RWPE2 (cell line): Measurements from ENCODE around the gene CELF2.
A peak's percentile ranks its signal among the peaks of the same experiment; 100 is the strongest.

Source experiments
- ATAC-seq: fragments of 200-7000 bp; cut with Tn5 transposase; 3 replicates; pipeline ENCODE4 v1.9.1; 2021; ENCODE audit warnings: low read depth
- DNase-seq: peaks from one replicate; pipeline ENCODE4 v3.0.0-alpha.2; 2020; ENCODE audit warnings: low spot score
- H3K27ac ChIP-seq: fragments of 450-650 bp; 2 replicates; pipeline ENCODE4 v1.5.1; 2017; ENCODE audit warnings: mild to moderate bottlenecking; ENCODE audit not compliant: poor library complexity, severe bottlenecking
- H3K27me3 ChIP-seq: fragments of 250-450 bp; sonication (Bioruptor Pico); 2 replicates; pipeline ENCODE4 v1.5.1; 2021; ENCODE audit warnings: mild to moderate bottlenecking, moderate library complexity; ENCODE audit not compliant: insufficient read depth, poor library complexity, severe bottlenecking
- H3K36me3 ChIP-seq: fragments of 250-450 bp; sonication (Bioruptor Pico); 2 replicates; pipeline ENCODE4 v1.5.1; 2020; ENCODE audit warnings: low read depth, mild to moderate bottlenecking, moderate library complexity
- H3K4me1 ChIP-seq: fragments of 250-450 bp; sonication (Bioruptor Pico); 2 replicates; pipeline ENCODE4 v1.5.1; 2021; ENCODE audit warnings: mild to moderate bottlenecking, moderate library complexity; ENCODE audit not compliant: insufficient read depth, poor library complexity, severe bottlenecking
- H3K4me3 ChIP-seq: fragments of 250-450 bp; sonication (Bioruptor Pico); 2 replicates; pipeline ENCODE4 v1.5.1; 2021; ENCODE audit warnings: mild to moderate bottlenecking, moderate library complexity; ENCODE audit not compliant: severe bottlenecking
- H3K9me3 ChIP-seq: fragments of 250-450 bp; sonication (Bioruptor Pico); 2 replicates; pipeline ENCODE4 v1.5.1; 2021; ENCODE audit warnings: mild to moderate bottlenecking, moderate library complexity; ENCODE audit not compliant: severe bottlenecking
- TF ChIP-seq, protein P1 (sequence below): fragments of 450-650 bp; IDR thresholded peaks from one replicate; pipeline ENCODE4 v1.5.1; 2017; ENCODE audit warnings: mild to moderate bottlenecking, moderate library complexity; ENCODE audit not compliant: poor library complexity, severe bottlenecking

Gene CELF2

DNA sequence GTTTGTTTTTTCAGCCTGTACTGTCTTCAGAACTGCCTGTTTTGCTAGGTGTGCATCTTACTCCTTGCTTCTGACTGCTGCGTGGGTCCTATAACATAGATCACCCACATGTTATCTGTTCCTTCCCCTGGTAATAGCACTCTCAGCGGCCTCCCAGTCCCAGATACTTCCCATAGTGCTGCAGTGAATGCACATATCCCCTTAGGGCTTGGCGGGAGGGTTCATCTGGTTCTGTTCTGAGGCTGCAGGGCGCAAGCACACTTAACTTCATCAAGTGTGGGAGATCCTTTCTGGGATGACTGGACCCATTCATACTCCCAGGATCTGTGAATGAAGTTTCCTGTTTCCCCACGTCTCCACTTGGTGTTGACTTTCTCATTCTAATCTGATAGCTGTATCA is 90.7 kb downstream of the CELF2 start:
- no peak for ATAC-seq
- no peak overlapping the region for H3K27ac ChIP-seq

DNA sequence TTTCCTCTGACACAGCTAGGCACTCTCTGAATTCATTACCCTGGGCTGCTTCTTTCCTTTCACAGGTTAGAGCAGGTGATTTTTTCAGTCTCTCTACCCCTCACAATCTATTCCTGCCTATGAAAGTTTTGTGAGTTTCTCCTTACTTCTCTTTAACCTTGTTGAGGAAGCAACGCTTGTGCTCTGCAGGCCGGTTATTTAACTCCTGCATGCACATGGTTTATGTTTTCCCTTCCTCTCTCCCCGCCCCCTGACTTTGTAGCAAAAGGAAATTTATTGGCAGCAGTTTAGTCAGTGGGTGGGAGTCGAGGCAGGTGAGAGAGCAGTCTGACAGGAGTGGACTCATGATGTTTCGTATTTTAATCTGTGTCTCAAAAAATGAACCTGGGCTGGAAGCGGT is 91.9 kb downstream of the CELF2 start:
- TF ChIP-seq, protein P1, sequence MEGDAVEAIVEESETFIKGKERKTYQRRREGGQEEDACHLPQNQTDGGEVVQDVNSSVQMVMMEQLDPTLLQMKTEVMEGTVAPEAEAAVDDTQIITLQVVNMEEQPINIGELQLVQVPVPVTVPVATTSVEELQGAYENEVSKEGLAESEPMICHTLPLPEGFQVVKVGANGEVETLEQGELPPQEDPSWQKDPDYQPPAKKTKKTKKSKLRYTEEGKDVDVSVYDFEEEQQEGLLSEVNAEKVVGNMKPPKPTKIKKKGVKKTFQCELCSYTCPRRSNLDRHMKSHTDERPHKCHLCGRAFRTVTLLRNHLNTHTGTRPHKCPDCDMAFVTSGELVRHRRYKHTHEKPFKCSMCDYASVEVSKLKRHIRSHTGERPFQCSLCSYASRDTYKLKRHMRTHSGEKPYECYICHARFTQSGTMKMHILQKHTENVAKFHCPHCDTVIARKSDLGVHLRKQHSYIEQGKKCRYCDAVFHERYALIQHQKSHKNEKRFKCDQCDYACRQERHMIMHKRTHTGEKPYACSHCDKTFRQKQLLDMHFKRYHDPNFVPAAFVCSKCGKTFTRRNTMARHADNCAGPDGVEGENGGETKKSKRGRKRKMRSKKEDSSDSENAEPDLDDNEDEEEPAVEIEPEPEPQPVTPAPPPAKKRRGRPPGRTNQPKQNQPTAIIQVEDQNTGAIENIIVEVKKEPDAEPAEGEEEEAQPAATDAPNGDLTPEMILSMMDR: no peak
- H3K9me3 ChIP-seq: no peaks in the 10 kb centered on the region
- no peaks in the 10 kb centered on the region for H3K27me3 ChIP-seq
- no peak overlapping the region for H3K27ac ChIP-seq
- DNase-seq (no peak), ATAC-seq (no peak)
- no peak overlapping the region for H3K4me3 ChIP-seq
- no peaks in the 10 kb centered on the region for H3K36me3 ChIP-seq
- H3K4me1 ChIP-seq: no peaks in the 10 kb centered on the region

More for the DNA sequence above, 90.7 kb downstream of the CELF2 start:
- no peaks in the 10 kb centered on the region for H3K36me3 ChIP-seq
- H3K27me3 ChIP-seq: no peaks in the 10 kb centered on the region
- H3K4me3 ChIP-seq: no peak overlapping the region
- TF ChIP-seq, protein P1: no peak
- H3K9me3 ChIP-seq: no peaks in the 10 kb centered on the region
- DNase-seq: no peak
- H3K4me1 ChIP-seq: no peaks in the 10 kb centered on the region

GRCh38 chr10:11110539-11110938 is 92.9 kb downstream of the CELF2 start:
- Histone ChIP-seq H3K4me1 (no peaks in the 10 kb centered on the region), H3K27ac (no peak overlapping the region), H3K36me3 (no peaks in the 10 kb centered on the region), H3K27me3 (no peaks in the 10 kb centered on the region), H3K9me3 (no peaks in the 10 kb centered on the region), H3K4me3 (no peak overlapping the region)
- DNase-seq (no peak), ATAC-seq (no peak)
- TF ChIP-seq, protein P1: no peak

- Histone ChIP-seq H3K27me3 (no peaks in the 10 kb centered on the region), H3K4me1 (no peaks in the 10 kb centered on the region), H3K4me3 (no peak overlapping the region), H3K27ac (no peak overlapping the region), H3K9me3 (no peaks in the 10 kb centered on the region), H3K36me3 (no peaks in the 10 kb centered on the region)
- ATAC-seq (no peak), DNase-seq (no peak)
- TF ChIP-seq, protein P1: no peak
These were observed 93.8 kb downstream of the CELF2 start for GRCh38 chr10:11111490-11111889.

DNA sequence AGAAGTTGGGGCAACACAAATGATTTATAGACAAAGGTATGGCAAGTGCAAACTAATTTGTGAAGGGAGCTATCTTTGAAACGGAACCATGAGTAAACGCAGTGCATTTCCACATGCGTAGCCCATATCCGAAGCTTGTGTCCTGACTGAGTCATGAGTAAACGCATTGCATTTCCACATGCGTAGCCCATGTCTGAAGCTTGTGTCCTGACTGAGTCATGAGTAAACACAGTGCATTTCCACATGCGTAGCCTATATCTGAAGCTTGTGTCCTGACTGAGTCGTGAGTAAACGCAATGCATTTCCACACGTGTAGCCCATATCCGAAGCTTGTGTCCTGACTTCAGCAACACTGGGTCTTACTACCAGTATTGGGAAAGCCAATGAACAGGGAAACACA is 95.0 kb downstream of the CELF2 start:
- Histone ChIP-seq H3K36me3 (no peaks in the 10 kb centered on the region), H3K4me3 (no peak overlapping the region), H3K27ac (no peak overlapping the region), H3K9me3 (no peaks in the 10 kb centered on the region), H3K27me3 (no peaks in the 10 kb centered on the region), H3K4me1 (no peaks in the 10 kb centered on the region)
- ATAC-seq (peak; percentile 23; the same call in 2 of the 3 replicates), DNase-seq (no peak)
- TF ChIP-seq, protein P1: no peak
